HFFc6 (cell line): Measurements from ENCODE around the gene IFITM10. TPM values are rescaled to one million over a fixed set of nuclear protein-coding genes. Genes with fewer than 3 reads are reported as not detected.

Experiments
- DNase-seq: peaks from one replicate; pipeline ENCODE4 v3.0.0-alpha.2; 2018
- H3K27ac Mint-ChIP-seq: 2 replicates; pipeline ENCODE4 v1.8.0; 2020; ENCODE audit warnings: mild to moderate bottlenecking, mixed read lengths
- H3K27me3 Mint-ChIP-seq: 2 replicates; pipeline ENCODE4 v1.8.0; 2021; ENCODE audit warnings: mild to moderate bottlenecking, moderate library complexity, mixed read lengths; ENCODE audit not compliant: insufficient read depth
- H3K36me3 Mint-ChIP-seq: 2 replicates; pipeline ENCODE4 v1.8.0; 2021; ENCODE audit warnings: low read depth, mixed read lengths
- H3K4me1 Mint-ChIP-seq: 2 replicates; pipeline ENCODE4 v1.8.0; 2020; ENCODE audit warnings: low read depth, mixed read lengths
- H3K4me3 Mint-ChIP-seq: 2 replicates; pipeline ENCODE4 v1.8.0; 2020; ENCODE audit warnings: mild to moderate bottlenecking, moderate library complexity, mixed read lengths
- H3K9me3 Mint-ChIP-seq: 2 replicates; pipeline ENCODE4 v1.8.0; 2020; ENCODE audit warnings: mild to moderate bottlenecking, mixed read lengths
- CTCF ChIP-seq: fragments of 200-600 bp; sonication (generic); IDR thresholded peaks from 2 replicates; pipeline ENCODE4 v1.5.0; 2021; ENCODE audit warnings: antibody characterized with exemption, mild to moderate bottlenecking
- total RNA-seq, 6 experiments: library from RNA; stranded (reverse); fragmentation: NEBNext Ultra II Directional; extraction: Animal tissue kit (Norgen Biotek cat#: 25700); gene quantifications; 2 replicates in 1 of 6; 3 replicates in 5 of 6; pipeline ENCODE4 v1.2.3, GENCODE V29; 2021

Gene IFITM10
- total RNA-seq, 6 experiments from 2014 or later = 0.21 to 0.71 (median 0.45) TPM

GRCh38 chr11:1752907-1753228, 2.5 kb upstream of the IFITM10 start:
- H3K4me3 Mint-ChIP-seq = no peak overlapping the region
- H3K9me3 Mint-ChIP-seq = no peaks in the 10 kb centered on the region
- TF ChIP-seq CTCF = no peak
- DNase-seq = no peak
- peaks cover 14% of the 10 kb centered on the region for H3K4me1 Mint-ChIP-seq
- H3K27me3 Mint-ChIP-seq = peaks cover 11% of the 10 kb centered on the region
- no peaks in the 10 kb centered on the region for H3K36me3 Mint-ChIP-seq
- no peak overlapping the region for H3K27ac Mint-ChIP-seq

- Mint-ChIP-seq H3K4me3 (no peak overlapping the region), H3K36me3 (no peaks in the 10 kb centered on the region), H3K27me3 (peaks cover 11% of the 10 kb centered on the region), H3K9me3 (no peaks in the 10 kb centered on the region), H3K27ac (no peak overlapping the region), H3K4me1 (peaks cover 14% of the 10 kb centered on the region)
- TF ChIP-seq CTCF = no peak
- DNase-seq = no peak
Measured at GRCh38 chr11:1751999-1752906, 1.9 kb upstream of the IFITM10 start.

- no peaks in the 10 kb centered on the region for H3K36me3 Mint-ChIP-seq
- no peak for TF ChIP-seq CTCF
- peaks cover 14% of the 10 kb centered on the region for H3K27me3 Mint-ChIP-seq
- DNase-seq = no peak
- H3K4me1 Mint-ChIP-seq = peaks cover 14% of the 10 kb centered on the region
- no peak overlapping the region for H3K4me3 Mint-ChIP-seq
- no peak overlapping the region for H3K27ac Mint-ChIP-seq
- H3K9me3 Mint-ChIP-seq = no peaks in the 10 kb centered on the region
Measured at GRCh38 chr11:1751531-1751921, 1.1 kb upstream of the IFITM10 start.

- DNase-seq = no peak
- Mint-ChIP-seq H3K36me3 (peaks cover 4% of the 10 kb centered on the region), H3K27ac (no peak overlapping the region), H3K4me1 (peaks cover 14% of the 10 kb centered on the region), H3K27me3 (peaks cover 16% of the 10 kb centered on the region), H3K4me3 (no peak overlapping the region), H3K9me3 (peaks cover 3% of the 10 kb centered on the region)
- no peak for TF ChIP-seq CTCF
Measured at GRCh38 chr11:1750840-1751530, 590 bp upstream of the IFITM10 start.

GRCh38 chr11:1749395-1750351, 722 bp downstream of the IFITM10 start:
- H3K27me3 Mint-ChIP-seq = peaks cover 16% of the 10 kb centered on the region
- H3K9me3 Mint-ChIP-seq = peaks cover 5% of the 10 kb centered on the region
- H3K4me3 Mint-ChIP-seq = peak overlapping the region; percentile 66
- peaks cover 14% of the 10 kb centered on the region for H3K4me1 Mint-ChIP-seq
- peak overlapping the region; percentile 70 for H3K27ac Mint-ChIP-seq
- H3K36me3 Mint-ChIP-seq = peaks cover 6% of the 10 kb centered on the region
- peak; percentile 78 for DNase-seq
- TF ChIP-seq CTCF = no peak
